Endometrial microvascular endothelial cells (primary cell): ENCODE data around the gene BNIP5. TPM values are rescaled to one million over a fixed set of nuclear protein-coding genes. Genes with fewer than 3 reads are reported as not detected.
"Not testable (repeated sequence)": the region's sequence is repeated elsewhere in the genome, so short reads cannot be mapped to it uniquely, and the experiment has no call there.

ENCODE experiments used
- in situ Hi-C: cut with HindIII; loops from 2 replicates; pipeline ENCODE4 v1.10.0; 2017; ENCODE audit warnings: low sequenced_read_pairs, low pct_unique_long_range_greater_than_20kb; ENCODE audit errors: inconsistent ontology term
- total RNA-seq: library from RNA; depleted of rRNA; stranded (reverse); fragments of >200 nt; gene quantifications from one replicate; pipeline ENCODE4 v1.2.3, GENCODE V29; 2015; ENCODE audit errors: inconsistent ontology term

Gene BNIP5
- total RNA-seq, 1 donor from 2014 or later, result not detected

- in situ Hi-C loops, result no loop called here
Observed at GRCh38 chr6:36349240-36349639, 12.6 kb upstream of the BNIP5 start.

- in situ Hi-C loops, result no loop called here
Observed at GRCh38 chr6:36347621-36348020, 10.9 kb upstream of the BNIP5 start.

GRCh38 chr6:36346486-36347273, 10.0 kb upstream of the BNIP5 start:
- in situ Hi-C loops, result no loop called here

DNA sequence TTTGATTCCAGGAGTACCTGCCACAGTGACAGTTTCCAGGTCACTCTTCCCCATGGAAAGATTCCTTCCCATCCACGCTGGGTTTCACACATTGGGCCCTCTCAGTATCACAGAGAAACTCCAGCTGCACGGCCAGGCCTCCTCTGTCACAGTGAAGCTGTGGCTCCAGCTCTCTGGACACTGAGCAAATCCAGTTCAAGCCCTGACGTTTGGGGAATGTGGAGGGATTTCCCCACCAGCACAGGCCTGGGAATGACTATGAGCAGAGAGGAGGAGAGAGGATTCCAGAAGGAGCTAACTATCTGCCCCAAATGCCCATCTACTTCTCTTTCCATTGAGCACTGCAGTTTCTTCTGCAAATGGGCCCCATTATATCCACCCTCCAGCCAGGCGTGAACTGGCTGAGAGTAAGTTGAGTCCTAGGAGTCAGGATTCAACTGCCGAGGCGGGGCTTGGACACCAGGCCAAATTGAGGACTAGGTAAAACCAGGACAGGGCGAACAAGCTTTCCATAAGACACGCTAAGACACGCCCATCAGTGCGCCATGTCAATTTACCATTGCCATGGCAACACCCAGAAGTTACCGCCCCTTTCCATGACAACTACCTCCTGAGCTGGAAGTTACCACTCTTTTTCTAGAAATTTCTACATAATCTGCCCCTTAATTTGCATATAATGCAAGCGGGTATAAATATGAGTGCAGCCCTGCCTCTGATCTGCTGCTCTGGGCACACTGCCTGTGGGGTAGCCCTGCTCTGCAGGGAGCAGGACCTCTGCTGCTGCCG, 9.2 kb upstream of the BNIP5 start:
- in situ Hi-C loops, result no loop called here

DNA sequence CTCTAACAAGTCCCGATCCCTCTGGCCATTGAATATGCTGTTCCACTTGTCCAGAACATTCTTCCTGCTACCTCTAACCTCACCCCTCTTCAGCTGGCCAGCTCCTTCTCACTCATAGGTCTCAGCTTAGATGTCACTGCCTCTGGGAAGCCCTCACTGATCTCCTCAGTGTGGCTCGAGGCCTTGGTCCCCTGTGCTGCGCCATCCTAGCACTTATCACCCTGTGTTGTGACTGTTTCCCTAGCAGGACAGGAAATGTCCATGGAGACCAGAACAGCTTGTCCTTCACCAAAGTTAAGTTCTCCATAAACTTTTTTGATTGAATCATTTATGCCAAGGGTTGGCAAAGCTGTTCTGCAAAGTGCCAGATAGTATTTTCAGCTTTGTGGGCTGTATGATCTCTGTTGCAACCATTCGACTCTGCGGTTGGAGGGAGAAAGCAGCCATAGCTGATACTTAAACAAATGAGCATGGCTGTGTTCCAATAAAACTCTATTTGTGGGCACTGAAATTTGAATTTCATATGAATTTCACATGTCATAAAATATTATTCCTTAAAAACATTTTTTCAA, 6.5 kb upstream of the BNIP5 start:
- in situ Hi-C loops, result no loop called here

GRCh38 chr6:36340618-36341454, 4.1 kb upstream of the BNIP5 start:
- in situ Hi-C loops, result no loop called here

DNA sequence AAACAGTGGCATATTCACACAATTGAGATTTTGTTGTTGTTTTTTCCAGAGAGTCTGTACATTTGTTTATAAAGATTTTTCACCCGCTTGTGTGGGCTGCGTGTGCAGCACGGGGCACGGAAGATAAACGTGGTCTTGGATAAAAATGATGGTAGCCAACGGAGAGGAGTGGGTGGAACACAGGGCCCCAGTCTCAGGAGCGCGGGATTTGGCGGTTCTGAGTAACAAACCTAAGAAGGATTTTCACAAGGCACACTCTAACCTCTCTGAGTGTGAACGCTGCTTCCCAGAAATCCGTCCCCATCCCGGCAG, 3.6 kb upstream of the BNIP5 start:
- in situ Hi-C loops, result no loop called here

DNA sequence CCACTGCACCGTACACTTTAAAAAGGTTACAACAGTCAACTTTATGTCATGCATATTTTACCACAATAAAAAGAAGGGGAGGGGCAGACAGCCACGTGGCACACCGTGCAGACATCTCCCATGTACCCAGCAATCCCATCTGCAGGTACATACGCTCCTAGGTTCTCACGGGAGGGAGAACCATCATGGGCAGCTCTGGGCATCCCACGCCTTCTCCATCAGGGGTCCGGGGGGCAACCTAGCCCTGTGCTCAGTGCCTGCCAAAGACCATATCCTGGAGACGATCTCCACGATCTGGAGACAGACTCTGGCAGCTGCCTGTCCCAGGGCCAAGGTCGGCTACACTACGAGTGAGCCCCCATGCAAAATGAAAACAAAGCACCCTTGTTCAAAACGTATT, 2.5 kb upstream of the BNIP5 start:
- in situ Hi-C loops, result no loop called here

GRCh38 chr6:36338223-36338622, 1.5 kb upstream of the BNIP5 start:
- in situ Hi-C loops, result not testable (repeated sequence)

DNA sequence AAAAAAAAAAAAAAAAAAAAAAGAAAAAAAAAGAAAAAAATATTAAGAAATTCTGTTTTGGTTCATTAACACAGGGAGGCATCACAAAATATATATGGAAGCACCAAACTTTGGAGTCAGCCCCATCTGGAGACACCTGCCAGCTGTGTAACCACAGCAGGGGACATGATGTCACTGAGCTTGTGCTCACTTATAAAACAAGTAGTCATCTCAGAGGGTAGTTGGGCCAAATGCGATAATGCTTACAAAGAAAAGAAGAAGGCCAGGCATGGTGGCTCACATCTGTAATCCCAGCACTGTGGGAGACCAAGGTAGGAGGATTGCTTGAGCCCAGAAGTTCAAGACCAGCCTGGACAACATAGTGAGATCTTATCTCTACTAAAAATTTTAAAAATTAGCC, 1.1 kb upstream of the BNIP5 start:
- in situ Hi-C loops, result no loop called here

DNA sequence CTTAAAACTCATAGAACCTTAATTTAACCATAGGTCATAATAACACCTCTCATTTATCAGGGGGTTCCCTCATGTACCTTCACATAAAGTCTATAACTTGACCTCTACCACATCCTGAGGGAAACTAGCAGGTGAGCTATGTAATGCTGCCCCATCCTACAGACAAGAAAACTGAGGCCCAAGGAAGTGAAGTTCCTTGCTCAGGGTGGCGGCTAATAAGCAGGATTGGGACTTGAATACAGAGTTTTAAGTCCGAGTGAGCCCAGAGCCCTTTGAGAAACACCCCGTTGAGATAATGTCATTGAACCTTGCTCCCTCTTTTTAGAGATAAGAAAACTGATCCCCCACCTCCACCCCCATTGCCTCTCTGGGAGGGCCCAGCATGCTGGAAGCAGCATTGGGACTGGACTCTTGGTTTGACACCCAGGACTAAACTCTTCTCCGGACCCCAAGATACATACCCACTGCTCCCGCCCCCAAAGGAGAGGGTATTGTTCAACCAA, 429 bp downstream of the BNIP5 start:
- in situ Hi-C loops, result no loop called here

DNA sequence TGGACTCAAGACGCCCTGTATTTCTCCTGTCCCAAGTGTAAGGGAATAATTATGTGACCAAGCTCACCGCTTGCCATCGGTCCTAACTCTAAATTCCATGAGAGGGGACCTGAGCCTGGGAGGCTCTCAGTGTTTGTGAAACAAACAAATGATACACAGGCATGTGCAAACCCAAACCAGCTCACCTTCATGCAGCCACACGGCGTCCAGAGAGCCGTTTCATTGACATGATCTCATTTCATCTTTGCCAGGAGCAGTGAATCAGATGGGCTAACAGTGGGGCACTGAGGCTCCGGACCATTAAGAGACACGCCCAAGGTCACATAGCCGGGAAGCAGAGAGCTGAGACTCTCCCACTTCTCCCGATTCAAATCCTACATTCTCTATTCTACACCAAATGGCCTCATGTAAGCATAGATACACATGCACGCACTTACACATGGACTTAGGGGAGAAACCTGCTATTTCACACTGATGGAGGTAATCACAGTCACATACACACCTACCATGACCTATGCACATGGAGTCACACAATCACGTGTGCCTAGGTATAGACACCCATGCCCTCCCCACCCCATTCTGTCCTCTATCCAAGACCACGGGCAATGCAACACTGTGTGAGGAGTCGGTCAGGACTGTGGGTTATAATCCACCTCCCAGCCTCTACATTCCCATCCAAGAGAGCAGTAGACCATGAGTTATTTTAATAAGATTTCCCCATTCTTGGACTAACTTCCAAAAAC, 1.1 kb downstream of the BNIP5 start:
- in situ Hi-C loops, result no loop called here

GRCh38 chr6:36334832-36335459, 1.7 kb downstream of the BNIP5 start:
- in situ Hi-C loops, result no loop called here

DNA sequence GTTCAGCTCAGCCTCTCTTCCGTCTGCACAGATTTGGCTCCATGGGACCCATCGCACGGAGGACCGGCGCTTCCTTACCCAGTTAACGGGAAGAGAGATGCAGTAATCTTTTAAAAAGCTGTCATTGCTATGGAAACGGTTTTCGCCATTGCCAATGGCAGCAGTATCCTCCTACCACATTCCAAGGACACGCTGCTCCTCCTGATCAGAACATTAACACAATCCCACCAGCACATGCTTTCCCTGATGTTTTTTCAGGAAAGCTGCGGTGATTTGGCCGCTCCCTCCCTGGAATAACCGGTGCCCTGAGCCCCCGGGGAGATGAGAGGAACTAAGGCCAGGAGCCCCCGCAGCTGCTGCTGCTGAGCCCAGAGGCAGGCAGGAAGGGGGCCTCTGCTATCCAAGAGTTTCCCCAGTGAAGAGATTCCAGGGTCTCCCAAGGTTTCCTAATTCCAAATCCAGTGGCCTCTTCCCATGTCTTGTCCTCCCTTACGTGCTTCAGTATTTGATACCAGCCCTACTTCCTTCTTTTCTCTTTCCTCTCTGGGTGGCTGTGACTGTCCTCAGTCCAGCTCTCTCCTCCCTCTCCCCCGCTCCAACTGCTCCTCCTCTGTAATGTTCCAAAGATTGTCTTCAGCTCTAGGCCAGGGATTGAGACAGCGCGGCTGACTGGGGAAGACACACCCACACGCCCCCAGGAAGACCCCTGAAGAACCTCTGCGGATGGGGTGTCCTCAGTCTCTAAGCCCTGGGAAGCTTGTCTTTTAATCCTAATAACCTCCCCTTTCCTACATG, 2.6 kb downstream of the BNIP5 start:
- in situ Hi-C loops, result no loop called here

GRCh38 chr6:36333171-36333895, 3.4 kb downstream of the BNIP5 start:
- in situ Hi-C loops, result no loop called here

GRCh38 chr6:36331381-36331780, 5.3 kb downstream of the BNIP5 start:
- in situ Hi-C loops, result no loop called here

- in situ Hi-C loops, result no loop called here
Observed at GRCh38 chr6:36330366-36330765, 6.3 kb downstream of the BNIP5 start.
